Measurements from ENCODE around the gene XIST. TPM values are rescaled to one million over a fixed set of nuclear protein-coding genes. Genes with fewer than 3 reads are reported as not detected.

XIST gene
- polyA plus RNA-seq, 1 donor (not counting 4 experiments of a cell fraction or from before 2014, with no cell fraction given) = 199 TPM

DNA sequence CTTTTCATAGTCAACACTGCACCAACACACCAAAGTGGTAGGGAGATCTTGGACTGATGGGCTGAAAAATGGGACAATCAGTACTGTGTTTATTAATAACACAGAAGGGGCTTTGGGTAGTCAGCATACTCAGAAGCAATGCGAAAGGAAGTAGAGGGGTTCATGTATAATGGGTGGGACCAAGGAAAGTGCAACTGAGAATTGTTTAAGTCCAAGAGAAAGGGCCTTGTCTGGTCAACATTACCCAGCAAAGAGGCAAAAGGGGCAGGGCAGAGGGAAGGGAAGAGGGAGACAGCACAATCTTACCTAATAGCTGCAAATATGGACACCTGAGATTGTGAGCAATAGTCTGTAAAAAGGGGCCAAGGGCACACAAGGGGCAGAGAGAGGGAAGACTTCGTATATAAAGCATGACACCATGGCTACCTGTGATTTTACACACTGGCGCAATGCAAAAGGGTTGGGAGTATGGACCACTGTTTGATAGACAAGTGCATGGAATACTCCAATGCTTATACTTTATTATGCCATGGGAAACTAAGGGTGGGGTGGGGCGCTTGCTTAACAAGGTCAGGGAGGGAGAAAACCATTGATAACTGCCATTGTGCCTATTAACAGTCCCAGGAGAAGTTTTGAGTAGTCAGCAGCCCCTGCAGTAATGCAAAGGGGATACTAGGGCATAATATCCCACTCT, 9.8 kb downstream of the XIST start:
- H3K79me2 ChIP-seq (ENCODE audit: control insufficient read depth, insufficient read depth, low read length) = peaks cover 94% of the 10 kb centered on the region
- H3K9me3 ChIP-seq (ENCODE audit: control insufficient read depth, low read depth, low read length) = no peaks in the 10 kb centered on the region
- DNase-seq (ENCODE audit: low read depth, low spot score) (no peak), FAIRE-seq (no peak)
- no peak overlapping the region for H2AFZ ChIP-seq (ENCODE audit: control insufficient read depth, low read length)
- no peaks in the 10 kb centered on the region for H3K27me3 ChIP-seq (ENCODE audit: control insufficient read depth, extremely low read depth, insufficient read depth, low read length)
- H3K4me3 ChIP-seq (ENCODE audit: control insufficient read depth in 2 of 3, extremely low read depth in 1 of 3, insufficient read depth in 2 of 3, low read depth in 1 of 3, low read length in 3 of 3) = no peak overlapping the region
- no peaks in the 10 kb centered on the region for H3K4me1 ChIP-seq (ENCODE audit: control insufficient read depth, extremely low read depth, insufficient read depth, low read length)
- no peak overlapping the region for H3K4me2 ChIP-seq (ENCODE audit: control insufficient read depth, extremely low read depth, insufficient read depth, low read depth, low read length)
- H3K9me1 ChIP-seq (ENCODE audit: control insufficient read depth, extremely low read depth, insufficient read depth, low read length) = peaks cover 3% of the 10 kb centered on the region
- H3K27ac ChIP-seq (ENCODE audit: control insufficient read depth, insufficient read depth, low read length) = no peak overlapping the region
- H3K9ac ChIP-seq (ENCODE audit: control insufficient read depth, extremely low read depth, insufficient read depth, low read length) = no peak overlapping the region
- dilution Hi-C loops (cut with MboI; ENCODE audit: extremely low pct_ligation_motif_present, low sequenced_read_pairs) = no loop called here
- H4K20me1 ChIP-seq (ENCODE audit: control insufficient read depth, extremely low read depth, insufficient read depth, low read length) = peaks cover 19% of the 10 kb centered on the region
- H3K36me3 ChIP-seq (ENCODE audit: control insufficient read depth in 2 of 2, extremely low read depth in 1 of 2, insufficient read depth in 2 of 2, low read length in 2 of 2) = peaks cover 0 to 6% of the 10 kb centered on the region in 2 experiments
- TF ChIP-seq, protein P1, sequence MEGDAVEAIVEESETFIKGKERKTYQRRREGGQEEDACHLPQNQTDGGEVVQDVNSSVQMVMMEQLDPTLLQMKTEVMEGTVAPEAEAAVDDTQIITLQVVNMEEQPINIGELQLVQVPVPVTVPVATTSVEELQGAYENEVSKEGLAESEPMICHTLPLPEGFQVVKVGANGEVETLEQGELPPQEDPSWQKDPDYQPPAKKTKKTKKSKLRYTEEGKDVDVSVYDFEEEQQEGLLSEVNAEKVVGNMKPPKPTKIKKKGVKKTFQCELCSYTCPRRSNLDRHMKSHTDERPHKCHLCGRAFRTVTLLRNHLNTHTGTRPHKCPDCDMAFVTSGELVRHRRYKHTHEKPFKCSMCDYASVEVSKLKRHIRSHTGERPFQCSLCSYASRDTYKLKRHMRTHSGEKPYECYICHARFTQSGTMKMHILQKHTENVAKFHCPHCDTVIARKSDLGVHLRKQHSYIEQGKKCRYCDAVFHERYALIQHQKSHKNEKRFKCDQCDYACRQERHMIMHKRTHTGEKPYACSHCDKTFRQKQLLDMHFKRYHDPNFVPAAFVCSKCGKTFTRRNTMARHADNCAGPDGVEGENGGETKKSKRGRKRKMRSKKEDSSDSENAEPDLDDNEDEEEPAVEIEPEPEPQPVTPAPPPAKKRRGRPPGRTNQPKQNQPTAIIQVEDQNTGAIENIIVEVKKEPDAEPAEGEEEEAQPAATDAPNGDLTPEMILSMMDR (optimal IDR thresholded peaks at IDR 0.05 in 1 of 3, IDR thresholded peaks at IDR 0.05 in 1 of 3, conservative IDR thresholded peaks at IDR 0.05 in 1 of 3; ENCODE audit: extremely low read depth in 1 of 3, insufficient read depth in 2 of 3, low read length in 3 of 3) = no peak
- TF ChIP-seq EZH2 (IDR thresholded peaks at IDR 0.05; ENCODE audit: low read length) = no peak

DNA sequence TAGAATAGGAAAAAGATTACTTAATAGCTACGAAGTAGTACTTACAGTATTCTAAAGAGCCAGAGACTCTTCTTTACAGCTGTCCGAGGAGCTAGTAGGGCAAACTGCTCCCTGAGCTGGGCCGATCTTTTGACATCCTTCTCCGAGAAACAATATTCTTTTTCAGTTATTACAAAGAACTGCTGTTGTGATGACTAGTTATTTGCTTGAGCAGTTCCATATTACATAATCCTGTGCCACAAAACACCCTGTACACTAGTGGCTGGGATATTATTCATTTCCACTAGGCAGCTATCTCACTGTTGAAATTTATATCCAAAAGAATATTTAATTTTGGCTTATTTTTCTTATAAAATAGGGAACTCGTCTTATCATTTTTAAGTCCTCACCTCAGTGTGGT, 11.2 kb downstream of the XIST start:
- no peak for DNase-seq (ENCODE audit: low read depth, low spot score)
- H3K27me3 ChIP-seq (ENCODE audit: control insufficient read depth, extremely low read depth, insufficient read depth, low read length) = no peaks in the 10 kb centered on the region
- no peak overlapping the region for H2AFZ ChIP-seq (ENCODE audit: control insufficient read depth, low read length)
- H3K9me1 ChIP-seq (ENCODE audit: control insufficient read depth, extremely low read depth, insufficient read depth, low read length) = peaks cover 3% of the 10 kb centered on the region
- H3K4me2 ChIP-seq (ENCODE audit: control insufficient read depth, extremely low read depth, insufficient read depth, low read depth, low read length) = no peak overlapping the region
- dilution Hi-C loops (cut with MboI; ENCODE audit: extremely low pct_ligation_motif_present, low sequenced_read_pairs) = no loop called here
- H3K9me3 ChIP-seq (ENCODE audit: control insufficient read depth, low read depth, low read length) = no peaks in the 10 kb centered on the region
- no peak for FAIRE-seq
- peaks cover 0 to 6% of the 10 kb centered on the region in 2 experiments for H3K36me3 ChIP-seq (ENCODE audit: control insufficient read depth in 2 of 2, extremely low read depth in 1 of 2, insufficient read depth in 2 of 2, low read length in 2 of 2)
- peaks cover 93% of the 10 kb centered on the region for H3K79me2 ChIP-seq (ENCODE audit: control insufficient read depth, insufficient read depth, low read length)
- H3K4me3 ChIP-seq (ENCODE audit: control insufficient read depth in 2 of 3, extremely low read depth in 1 of 3, insufficient read depth in 2 of 3, low read depth in 1 of 3, low read length in 3 of 3) = no peak overlapping the region
- no peak overlapping the region for H3K27ac ChIP-seq (ENCODE audit: control insufficient read depth, insufficient read depth, low read length)
- TF ChIP-seq, protein P1 (optimal IDR thresholded peaks at IDR 0.05 in 1 of 3, IDR thresholded peaks at IDR 0.05 in 1 of 3, conservative IDR thresholded peaks at IDR 0.05 in 1 of 3; ENCODE audit: extremely low read depth in 1 of 3, insufficient read depth in 2 of 3, low read length in 3 of 3) = no peak
- TF ChIP-seq EZH2 (IDR thresholded peaks at IDR 0.05; ENCODE audit: low read length) = no peak
- no peaks in the 10 kb centered on the region for H3K4me1 ChIP-seq (ENCODE audit: control insufficient read depth, extremely low read depth, insufficient read depth, low read length)
- H4K20me1 ChIP-seq (ENCODE audit: control insufficient read depth, extremely low read depth, insufficient read depth, low read length) = peaks cover 15% of the 10 kb centered on the region
- no peak overlapping the region for H3K9ac ChIP-seq (ENCODE audit: control insufficient read depth, extremely low read depth, insufficient read depth, low read length)

Measured in keratinocyte (primary cell).